Retinal pigment epithelial cell (primary cell): ENCODE results near the gene DCUN1D2.

Experiments used
- DNase-seq: peaks from one replicate; pipeline ENCODE4 v3.0.0-alpha.2; 2010; ENCODE audit warnings: low read depth
- H3K4me3 ChIP-seq: 2 replicates; pipeline ENCODE4 v1.5.1; 2011; ENCODE audit warnings: mild to moderate bottlenecking, low read length, control low read depth, moderate library complexity
- CTCF ChIP-seq: conservative IDR thresholded peaks from 2 replicates; pipeline ENCODE4 v1.5.1; 2011; ENCODE audit warnings: low read depth, low read length, control low read depth, inconsistent platforms

DCUN1D2 gene

GRCh38 chr13:113479179-113479578, 11.3 kb downstream of the DCUN1D2 start:
- DNase-seq = no peak
- TF ChIP-seq CTCF = no peak
- no peak overlapping the region for H3K4me3 ChIP-seq

GRCh38 chr13:113477724-113478123, 12.8 kb downstream of the DCUN1D2 start:
- DNase-seq = no peak
- H3K4me3 ChIP-seq = no peak overlapping the region
- no peak for TF ChIP-seq CTCF

- no peak for DNase-seq
- no peak overlapping the region for H3K4me3 ChIP-seq
- TF ChIP-seq CTCF = no peak
Measured at GRCh38 chr13:113476811-113477210, 13.7 kb downstream of the DCUN1D2 start.

- H3K4me3 ChIP-seq = no peak overlapping the region
- TF ChIP-seq CTCF = no peak
- no peak for DNase-seq
Measured at GRCh38 chr13:113475911-113476310, 14.6 kb downstream of the DCUN1D2 start.

- H3K4me3 ChIP-seq = no peak overlapping the region
- DNase-seq = no peak
- no peak for TF ChIP-seq CTCF
Measured at GRCh38 chr13:113475280-113475679, 15.2 kb downstream of the DCUN1D2 start.

GRCh38 chr13:113474179-113474578, 16.3 kb downstream of the DCUN1D2 start:
- H3K4me3 ChIP-seq = no peak overlapping the region
- no peak for DNase-seq
- TF ChIP-seq CTCF = no peak

- TF ChIP-seq CTCF = no peak
- no peak overlapping the region for H3K4me3 ChIP-seq
- DNase-seq = no peak
Measured at GRCh38 chr13:113472355-113473025, 18.0 kb downstream of the DCUN1D2 start.
